HG03066 (cell line): ENCODE measurements around the gene GLYR1.
"Not testable (repeated sequence)": the region's sequence is repeated elsewhere in the genome, so short reads cannot be mapped to it uniquely, and the experiment has no call there.

Source experiments
- ATAC-seq: cut with Tn5 transposase; IDR thresholded peaks from one replicate; pipeline ENCODE4 v1.9.1; 2021; ENCODE audit warnings: low read depth; ENCODE audit not compliant: unreplicated experiment

GLYR1 gene

GRCh38 chr16:4795181-4795827 is 51.8 kb downstream of the GLYR1 start, which contains the start of gene SMIM22:
SMIM22 (plus strand) TSS chr16:4795369; CDS start chr16:4795735, 366 bp downstream.
- no peak for ATAC-seq

DNA sequence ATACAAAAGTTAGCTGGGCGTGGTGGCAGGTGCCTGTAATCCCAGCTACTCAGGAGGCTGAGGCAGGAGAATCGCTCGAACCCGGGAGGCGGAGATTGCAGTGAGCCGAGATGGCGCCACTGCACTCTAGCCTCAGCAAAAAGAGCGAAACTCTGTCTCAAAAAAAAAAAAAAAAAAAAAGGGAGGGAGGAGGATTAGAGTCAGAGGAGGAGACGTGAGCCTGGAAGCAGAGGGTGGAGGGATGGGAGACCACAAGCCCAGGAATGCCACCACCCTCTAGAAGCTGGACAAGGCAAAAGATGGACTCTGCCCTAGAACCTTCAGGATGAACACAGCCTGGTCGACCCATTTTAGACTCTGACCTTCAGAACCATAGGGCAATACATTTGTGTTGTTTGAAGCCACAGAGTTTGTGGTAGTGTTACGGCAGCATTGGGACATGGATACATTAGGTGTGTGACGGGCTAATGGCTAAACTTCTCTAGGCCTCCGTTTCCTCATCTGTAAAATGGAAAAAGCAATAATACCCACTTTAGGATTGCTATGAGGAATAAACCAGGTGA is 54.1 kb downstream of the GLYR1 start:
- ATAC-seq: no peak

GRCh38 chr16:4790871-4791270 is 56.2 kb downstream of the GLYR1 start:
- no peak for ATAC-seq

- ATAC-seq: no peak
Observed at GRCh38 chr16:4790261-4790660, 56.8 kb downstream of the GLYR1 start.

DNA sequence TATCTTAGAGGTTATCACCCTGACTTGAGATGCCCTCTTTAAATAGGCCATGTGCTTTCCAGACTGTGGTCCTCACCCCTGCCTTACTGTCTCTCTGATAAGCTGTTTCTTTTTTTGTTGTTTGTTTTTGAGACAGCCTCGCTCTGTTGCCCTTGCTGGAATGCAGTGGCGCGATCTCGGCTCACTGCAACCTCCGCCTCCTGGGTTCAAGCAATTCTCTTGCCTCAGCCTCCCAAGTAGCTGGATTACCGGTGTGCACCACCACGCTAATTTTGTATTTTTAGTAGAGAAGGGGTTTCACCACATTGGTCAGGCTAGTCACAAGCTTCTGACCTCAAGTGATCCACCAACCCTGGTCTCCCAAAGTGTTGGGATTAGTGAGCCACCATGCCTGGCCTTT is 58.2 kb downstream of the GLYR1 start:
- ATAC-seq: no peak

- ATAC-seq: no peak
Observed at GRCh38 chr16:4788489-4788889, 58.6 kb downstream of the GLYR1 start.

- ATAC-seq: no peak
Observed at GRCh38 chr16:4787627-4788482, 59.2 kb downstream of the GLYR1 start, which contains the start of gene SEPTIN12. SEPTIN12 (minus strand) TSS chr16:4788345; CDS start chr16:4787645, 700 bp downstream.

GRCh38 chr16:4787068-4787467 is 60.0 kb downstream of the GLYR1 start:
- ATAC-seq: no peak

DNA sequence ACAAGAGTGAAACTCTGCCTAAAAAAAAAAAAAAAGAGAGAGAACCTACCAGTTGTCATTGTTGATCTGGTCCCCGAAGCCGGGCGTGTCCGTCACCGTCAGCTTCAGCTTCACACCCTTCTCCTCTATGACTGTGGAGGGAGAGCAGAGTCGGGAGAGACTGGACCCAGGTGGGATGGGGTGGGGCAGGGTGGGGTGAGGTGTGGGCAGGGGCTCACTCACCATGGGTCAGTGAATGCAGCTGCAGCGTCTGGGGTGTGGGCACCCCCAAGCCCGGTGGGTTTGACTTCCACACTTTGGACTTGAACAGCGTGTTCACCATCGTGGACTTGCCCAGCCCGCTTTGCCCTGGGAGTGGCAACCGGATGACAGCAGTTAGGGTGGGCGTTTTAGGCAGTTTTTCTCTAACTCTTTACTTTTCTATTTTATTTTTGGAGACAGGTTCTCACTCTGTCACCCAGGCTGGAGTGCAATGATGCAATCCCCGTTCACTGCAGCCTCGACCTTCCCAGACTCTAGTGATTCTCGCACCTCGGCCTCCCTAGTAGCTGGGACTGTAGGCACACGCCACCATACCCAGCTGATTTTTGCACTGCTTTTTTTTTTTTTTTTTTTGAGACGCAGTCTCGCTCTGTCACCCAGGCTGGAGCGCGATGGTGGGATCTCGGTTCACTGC is 61.2 kb downstream of the GLYR1 start:
- no peak for ATAC-seq

DNA sequence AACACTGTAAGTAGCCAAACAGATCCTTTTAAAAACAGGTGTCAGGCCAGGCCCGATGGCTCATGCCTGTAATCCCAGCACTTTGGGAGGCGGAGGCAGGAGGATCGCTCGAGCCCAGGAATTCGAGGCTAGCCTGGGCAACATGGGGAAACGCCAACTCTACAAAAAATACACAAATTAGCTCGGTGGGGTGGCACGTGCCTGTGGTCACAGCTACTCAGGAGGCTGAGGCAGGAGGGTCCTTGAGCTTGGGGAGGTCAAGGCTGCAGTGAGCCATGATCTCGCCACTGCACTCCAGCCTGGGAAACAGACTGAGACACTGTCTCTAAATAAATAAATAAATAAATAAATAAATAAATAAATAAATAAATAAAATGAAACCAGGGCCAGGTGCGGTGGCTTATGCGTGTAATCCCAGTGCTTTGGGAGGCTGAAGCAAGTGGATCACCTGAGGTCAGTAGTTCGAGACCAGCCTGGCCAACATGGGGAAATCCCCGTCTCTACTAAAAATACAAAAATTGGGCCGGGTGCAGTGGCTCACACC is 62.6 kb downstream of the GLYR1 start:
- not testable (repeated sequence) for ATAC-seq

GRCh38 chr16:4783951-4784336 is 63.1 kb downstream of the GLYR1 start:
- ATAC-seq: no peak

- no peak for ATAC-seq
Observed at GRCh38 chr16:4783251-4783950, 63.7 kb downstream of the GLYR1 start.

DNA sequence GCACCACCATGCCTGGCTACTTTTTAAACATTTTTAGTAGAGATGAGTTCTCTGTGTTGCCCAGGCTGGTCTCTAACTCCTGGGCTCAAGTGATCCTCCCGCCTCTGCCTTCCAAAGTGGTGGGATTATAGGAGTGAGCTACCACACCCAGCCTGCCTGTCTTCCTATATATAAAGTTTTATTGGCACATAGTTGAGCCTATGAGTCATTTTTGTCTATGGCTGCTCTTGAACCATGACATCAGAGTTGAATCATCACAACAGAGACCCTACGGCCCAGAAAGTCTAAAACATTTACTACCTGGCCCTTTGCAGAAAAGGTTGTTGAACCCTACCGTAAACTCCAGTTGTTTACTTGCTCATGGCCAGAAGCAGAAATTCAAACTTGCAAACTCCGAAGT is 66.9 kb downstream of the GLYR1 start:
- no peak for ATAC-seq

GRCh38 chr16:4778050-4778392 is 69.1 kb downstream of the GLYR1 start:
- ATAC-seq: no peak

DNA sequence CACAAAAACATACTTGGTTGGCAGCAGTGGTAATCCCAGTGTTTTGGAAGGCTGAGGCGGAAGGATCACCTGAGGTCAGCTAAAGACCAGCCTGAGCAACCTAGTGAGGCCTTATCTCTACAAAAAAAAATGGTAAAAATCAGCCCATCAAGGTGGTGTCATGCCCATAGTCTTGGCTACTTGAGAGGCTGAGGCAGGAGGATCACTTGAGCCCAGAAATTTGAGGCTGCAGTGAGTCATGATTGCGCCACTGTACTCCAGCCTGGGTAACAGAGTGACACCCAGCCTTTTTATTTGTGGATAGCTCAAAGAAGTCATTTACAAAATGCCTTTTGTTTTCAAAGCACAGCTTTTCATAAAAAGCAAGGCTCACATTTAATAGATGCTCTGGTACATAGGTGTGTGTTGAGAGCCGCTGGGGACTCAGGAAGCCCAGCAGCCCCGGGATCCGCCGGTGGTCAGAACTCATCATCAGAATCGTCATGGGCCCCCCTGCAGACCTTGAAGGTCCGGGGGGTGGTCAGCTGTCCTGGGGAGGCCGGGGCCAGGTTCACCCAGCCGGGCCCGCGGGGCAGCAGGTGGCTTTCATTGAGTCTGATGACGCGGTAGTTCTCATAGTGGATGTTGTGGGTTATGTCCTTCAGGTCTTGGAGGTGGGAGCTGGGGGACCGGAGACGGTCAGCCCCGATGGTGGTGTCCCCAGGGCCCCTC is 69.6 kb downstream of the GLYR1 start:
- ATAC-seq: no peak

DNA sequence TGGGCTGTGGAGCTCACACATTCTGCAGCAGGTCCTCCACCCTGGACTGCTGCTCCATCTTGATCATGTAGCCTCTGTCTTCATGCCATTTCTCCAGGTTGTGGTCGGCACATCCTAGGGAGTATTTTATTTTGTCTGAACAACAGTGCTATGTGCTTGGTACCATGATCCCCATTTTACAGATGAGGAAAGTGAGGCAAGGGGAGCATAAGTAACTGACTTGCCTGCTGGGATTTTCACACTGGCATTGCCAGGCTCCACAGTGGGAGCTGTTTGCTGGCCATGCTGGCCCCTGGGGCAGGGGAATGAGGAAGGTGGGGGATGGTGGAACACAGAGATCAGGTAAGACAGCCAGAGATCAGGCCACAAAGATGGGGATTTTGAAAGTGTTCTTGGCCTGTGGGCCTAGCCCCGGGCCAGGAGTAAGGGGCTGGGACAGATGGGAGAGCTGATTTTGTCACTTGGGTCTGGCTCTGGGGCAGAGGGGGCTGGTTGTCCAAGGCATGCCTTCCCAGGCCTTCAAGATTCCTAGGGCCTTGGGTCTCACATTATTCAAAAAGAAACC is 70.9 kb downstream of the GLYR1 start:
- ATAC-seq: no peak

- no peak for ATAC-seq
Observed at GRCh38 chr16:4775005-4775404, 72.1 kb downstream of the GLYR1 start.

GRCh38 chr16:4772351-4772750 is 74.7 kb downstream of the GLYR1 start:
- ATAC-seq: no peak

GRCh38 chr16:4771646-4772045 is 75.4 kb downstream of the GLYR1 start:
- ATAC-seq: no peak
